ENCODE data around the gene MIAT.
"Not testable (repeated sequence)": the region's sequence is repeated elsewhere in the genome, so short reads cannot be mapped to it uniquely, and the experiment has no call there.

MIAT gene

GRCh38 chr22:26656891-26657851 is at the start of gene MIAT:
Gene MIAT (plus strand): TSS chr22:26657588.
- no peak for DNase-seq (ENCODE audit: low read depth)

- no peak for DNase-seq (ENCODE audit: low read depth)
These were observed 49.3 kb upstream of the MIAT start for GRCh38 chr22:26608129-26608528.

- no peak for DNase-seq (ENCODE audit: low read depth)
These were observed 48.1 kb upstream of the MIAT start for GRCh38 chr22:26609287-26609686.

DNA sequence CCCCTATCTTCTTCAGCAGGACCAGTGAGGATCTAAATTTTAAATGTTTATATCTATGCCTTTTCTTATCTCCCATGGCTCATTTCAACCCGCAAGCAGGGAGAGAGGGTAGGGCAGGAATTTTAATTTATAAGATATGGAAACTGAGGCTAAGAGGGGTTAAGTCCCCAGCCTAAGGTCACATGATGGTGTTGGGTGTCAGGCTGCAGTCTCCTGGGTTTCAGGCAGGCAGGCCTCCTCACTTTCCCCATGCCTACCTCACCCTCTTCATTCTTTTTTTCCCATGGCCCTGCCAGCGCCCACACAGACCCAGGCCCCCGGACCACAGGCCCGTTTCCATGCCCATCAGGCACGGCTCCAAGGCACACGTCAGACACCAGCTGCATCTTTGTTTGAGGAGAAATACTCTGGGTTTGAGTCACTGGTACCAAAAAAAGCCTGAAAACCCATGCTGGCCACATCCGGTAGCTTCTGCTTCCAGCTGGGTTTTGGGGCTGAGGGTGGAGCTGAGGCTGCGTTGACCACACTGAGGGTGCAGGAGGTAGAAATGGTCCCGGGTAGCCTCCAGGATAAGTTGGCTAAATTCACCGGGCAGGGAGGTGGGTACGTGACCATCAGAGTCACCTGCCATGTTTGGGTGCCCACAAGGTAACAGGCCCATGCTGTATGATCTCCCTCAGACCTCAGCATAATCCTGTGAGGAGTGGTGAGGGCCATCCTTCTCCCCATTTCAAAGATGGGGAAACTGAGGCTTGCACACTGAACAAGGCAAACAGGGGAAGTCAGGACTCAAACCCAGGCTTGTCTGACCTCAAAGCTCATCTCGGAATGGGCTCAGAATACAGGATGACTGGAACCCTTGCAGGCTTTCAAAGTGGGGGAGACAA is 47.1 kb upstream of the MIAT start:
- DNase-seq (ENCODE audit: low read depth): peak; percentile 85

DNA sequence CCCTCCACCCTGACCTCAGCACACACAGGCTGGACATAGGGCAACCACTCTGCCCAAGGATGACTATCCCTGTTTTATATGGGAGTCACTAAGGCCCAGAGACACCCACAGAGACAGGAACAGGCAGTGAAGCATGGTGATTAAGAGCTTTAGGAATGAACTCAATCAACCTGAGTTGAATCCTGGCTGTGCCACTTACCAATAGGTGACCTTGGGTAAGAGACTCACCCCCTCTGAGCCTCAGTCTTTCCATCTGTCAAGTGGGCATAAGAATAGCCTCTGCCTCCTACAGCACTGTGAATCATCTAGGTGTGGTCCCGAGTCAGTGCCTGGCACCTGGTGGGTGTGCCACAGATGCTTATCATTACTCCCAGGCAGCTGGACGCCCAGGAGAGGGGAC is 46.4 kb upstream of the MIAT start:
- peak; percentile 38 for DNase-seq (ENCODE audit: low read depth)

DNA sequence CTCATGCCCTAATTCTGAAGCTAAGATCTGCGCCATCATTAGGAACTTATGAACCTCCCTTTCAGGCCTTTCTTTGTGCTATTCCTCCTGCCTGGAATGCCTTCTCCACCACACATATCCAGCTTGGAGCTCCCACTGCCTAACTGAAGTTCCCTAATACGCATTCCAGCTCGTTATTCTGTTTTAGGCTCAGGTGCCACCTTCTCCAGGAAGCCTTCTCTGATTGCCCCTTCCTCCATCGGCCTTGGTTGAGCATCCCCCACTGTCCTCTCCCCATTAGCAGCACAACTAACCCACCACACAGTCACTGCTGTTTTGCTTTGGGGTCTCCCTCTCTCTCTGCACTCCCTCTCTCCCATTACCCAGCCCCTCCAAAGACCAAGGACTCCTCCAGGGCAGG is 44.7 kb upstream of the MIAT start:
- DNase-seq (ENCODE audit: low read depth): no peak

DNA sequence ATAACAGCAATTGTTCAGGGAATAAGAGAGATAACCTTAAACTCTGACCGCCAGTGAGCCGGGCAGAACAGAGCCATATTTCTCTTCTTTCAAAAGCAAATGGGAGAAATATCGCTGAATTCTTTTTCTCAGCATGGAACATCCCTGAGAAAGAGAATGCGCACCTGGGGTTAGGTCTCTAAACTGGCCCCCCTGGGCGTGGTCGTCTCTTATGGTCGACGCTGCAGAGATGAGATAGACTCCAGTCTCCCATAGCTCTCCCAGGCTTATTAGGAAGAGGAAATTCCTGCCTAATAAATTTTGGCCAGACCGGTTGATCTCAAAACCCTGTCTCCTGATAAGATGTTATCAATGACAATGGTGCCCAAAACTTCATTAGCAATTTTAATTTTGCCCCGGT is 43.6 kb upstream of the MIAT start:
- DNase-seq (ENCODE audit: low read depth): not testable (repeated sequence)

DNA sequence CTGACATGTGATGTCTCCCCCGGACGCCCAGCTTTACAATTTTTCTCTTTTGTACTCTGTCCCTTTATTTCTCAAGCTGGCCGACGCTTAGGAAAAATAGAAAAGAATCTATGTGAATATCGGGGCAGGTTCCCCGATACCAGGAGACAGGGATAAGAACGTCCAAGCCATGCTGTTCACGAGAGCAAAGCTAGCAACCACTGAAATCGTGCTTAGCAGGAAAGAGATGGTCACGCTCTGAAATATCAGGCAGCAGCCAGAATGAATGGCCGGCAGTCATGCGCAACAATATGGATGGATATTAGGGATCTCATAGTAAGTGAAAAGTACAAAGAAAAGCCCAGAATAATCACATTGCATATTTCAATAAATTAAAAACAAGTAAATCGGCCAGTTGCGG is 43.1 kb upstream of the MIAT start:
- no peak for DNase-seq (ENCODE audit: low read depth)

- no peak for DNase-seq (ENCODE audit: low read depth)
These were observed 42.2 kb upstream of the MIAT start for GRCh38 chr22:26615149-26615548.

- DNase-seq (ENCODE audit: low read depth): no peak
These were observed 41.5 kb upstream of the MIAT start for GRCh38 chr22:26615830-26616435.

DNA sequence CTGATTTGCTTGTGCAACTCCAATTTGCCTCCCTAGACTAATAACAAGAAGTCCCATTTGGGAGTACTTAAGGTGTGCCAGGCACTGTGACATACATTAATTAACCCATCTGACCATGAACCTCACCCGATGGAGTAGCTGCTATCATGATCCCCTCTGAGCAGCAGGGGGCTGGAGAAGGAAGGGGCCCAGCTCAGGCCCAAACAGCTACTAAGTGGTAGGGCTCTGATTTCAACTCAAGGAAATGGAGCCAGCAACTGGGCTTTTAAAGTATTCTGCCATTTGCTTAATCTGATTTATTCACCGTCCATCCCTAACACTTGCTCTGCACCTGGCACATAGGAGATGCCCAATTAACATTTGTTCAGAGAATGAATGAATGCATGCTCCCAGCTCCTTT is 40.7 kb upstream of the MIAT start:
- no peak for DNase-seq (ENCODE audit: low read depth)

DNA sequence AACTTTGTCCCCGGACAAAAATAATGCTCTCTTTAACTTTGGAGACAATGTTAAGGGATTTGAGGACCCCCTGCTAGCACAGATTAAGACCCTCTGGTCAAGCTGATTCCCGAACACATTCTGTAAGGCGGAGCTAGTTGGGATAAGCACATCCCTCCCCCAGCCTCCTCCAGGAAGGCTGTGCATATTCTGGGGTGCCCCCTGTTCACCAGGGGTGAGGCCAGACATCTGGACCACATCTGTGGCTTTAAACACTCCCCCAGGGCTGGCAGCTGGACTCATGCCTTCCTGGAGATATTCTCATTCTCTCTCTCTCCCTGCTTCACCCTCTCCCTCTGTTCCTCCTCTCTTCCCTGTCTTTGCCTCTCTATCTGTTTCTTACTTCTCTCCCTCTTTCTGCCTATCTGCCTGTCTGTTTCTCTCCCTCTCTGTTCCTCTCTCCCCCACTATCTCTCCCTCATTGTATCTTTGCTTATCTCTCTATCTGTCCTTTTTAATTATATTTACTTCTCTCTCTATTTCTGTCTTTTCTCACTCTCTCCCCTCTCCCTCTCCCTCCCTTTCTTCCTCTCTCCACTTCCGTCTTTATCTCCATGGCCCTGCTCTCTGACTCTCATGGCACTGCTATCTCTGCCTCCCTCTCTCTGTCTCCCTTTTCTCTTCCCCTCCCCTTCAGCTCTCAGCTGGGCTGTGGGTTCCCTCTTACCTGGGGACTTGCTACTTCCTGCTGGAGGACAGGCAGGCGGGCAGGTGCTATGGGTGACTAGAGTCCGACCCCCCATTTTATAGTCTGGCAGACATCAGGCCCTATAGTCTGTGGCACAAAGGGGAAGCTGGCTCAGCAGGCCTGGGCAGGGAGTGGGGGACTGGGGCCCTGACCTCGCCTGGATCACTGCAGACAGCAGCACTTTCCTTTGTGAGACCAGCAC is 39.9 kb upstream of the MIAT start, which contains the start of gene CRYBB1:
TSS of gene CRYBB1 (minus strand) at position 757 of the 929 bp plus-strand sequence. CDS start 1,708 bp downstream, outside the sequence.
- no peak for DNase-seq (ENCODE audit: low read depth)

- DNase-seq (ENCODE audit: low read depth): no peak
These were observed 38.9 kb upstream of the MIAT start for GRCh38 chr22:26618455-26618854.

DNA sequence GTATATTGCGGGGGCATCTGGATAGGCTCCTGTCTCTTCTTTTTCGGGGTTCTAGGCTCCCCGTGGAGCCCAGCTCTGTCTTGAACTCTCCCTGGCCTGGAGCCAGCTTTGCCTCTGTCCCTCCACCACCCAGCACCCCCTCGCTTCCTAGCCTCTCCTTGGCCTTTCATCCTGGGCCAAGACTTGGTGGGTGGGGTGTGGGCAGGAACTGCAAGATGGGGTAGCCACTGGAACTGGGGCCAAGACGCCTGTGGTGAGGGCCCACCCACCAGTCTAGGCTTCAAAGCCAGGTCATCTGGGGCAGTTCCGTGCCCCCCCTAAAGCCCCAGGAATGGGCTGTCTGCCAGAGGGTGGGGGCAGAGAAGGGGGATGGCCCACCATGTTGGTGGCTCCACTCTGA is 37.9 kb upstream of the MIAT start:
- DNase-seq (ENCODE audit: low read depth): no peak

DNA sequence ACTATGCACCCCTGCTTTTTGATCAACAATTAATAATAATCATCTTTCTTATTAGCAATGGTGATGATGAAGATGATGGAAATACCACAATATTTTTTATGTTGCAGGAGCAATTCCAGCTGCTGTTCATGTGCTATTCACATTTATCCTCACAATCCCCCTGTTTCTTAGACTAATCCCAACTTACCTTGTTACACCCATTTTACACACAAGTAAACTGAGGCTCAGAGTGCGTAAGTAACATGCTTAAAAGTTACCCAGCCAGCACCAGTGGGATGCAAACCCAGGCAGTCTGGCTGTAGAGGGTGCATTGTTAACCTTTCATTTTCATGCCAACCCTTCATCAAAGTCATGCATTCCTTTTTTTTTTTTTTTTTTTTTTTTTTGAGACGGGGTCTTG is 37.2 kb upstream of the MIAT start:
- DNase-seq (ENCODE audit: low read depth): no peak

GRCh38 chr22:26621663-26622062 is 35.7 kb upstream of the MIAT start, which contains the start of gene CRYBA4:
Gene CRYBA4 (plus strand): TSS chr22:26621963. CDS start chr22:26622597, 634 bp downstream.
- DNase-seq (ENCODE audit: low read depth): no peak

DNA sequence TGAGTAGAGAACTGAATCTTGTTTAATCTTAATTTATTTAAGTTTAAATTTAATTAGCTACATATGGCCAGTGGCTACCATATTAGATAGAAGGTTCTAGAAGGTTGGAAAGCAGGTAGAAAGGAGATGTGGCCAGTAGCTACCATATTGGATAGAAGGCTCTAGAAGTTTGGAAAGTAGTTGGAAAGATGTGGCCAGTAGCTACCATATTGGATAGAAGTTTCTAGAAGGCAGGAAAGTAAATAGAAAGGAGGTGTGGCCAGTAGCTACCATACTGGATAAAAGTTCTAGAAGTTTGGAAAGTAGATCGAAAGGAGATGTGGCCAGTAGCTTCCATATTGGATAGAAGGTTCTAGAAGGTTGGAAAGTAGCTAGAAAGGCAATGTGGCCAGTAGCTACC is 33.4 kb upstream of the MIAT start:
- DNase-seq (ENCODE audit: low read depth): no peak

DNA sequence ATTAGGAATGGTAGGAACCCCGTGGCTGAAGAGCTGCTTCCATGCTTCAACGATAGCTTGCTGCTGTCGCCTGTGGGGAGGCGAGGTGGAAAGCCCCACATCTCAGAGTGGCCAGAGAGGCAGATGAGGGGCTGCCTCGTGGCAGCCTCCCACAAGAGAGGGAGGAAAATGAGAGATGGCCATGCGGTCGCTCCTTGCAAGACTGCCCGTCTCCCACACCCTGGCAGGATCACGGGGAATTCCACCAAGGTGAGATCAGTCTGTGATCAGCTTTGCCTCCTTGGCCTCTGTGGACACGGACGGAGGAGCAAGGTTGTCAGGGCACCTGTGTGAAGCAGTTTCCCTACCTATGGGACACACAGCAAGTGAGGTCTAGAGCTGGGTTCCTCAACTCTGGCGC is 32.6 kb upstream of the MIAT start:
- DNase-seq (ENCODE audit: low read depth): no peak

DNA sequence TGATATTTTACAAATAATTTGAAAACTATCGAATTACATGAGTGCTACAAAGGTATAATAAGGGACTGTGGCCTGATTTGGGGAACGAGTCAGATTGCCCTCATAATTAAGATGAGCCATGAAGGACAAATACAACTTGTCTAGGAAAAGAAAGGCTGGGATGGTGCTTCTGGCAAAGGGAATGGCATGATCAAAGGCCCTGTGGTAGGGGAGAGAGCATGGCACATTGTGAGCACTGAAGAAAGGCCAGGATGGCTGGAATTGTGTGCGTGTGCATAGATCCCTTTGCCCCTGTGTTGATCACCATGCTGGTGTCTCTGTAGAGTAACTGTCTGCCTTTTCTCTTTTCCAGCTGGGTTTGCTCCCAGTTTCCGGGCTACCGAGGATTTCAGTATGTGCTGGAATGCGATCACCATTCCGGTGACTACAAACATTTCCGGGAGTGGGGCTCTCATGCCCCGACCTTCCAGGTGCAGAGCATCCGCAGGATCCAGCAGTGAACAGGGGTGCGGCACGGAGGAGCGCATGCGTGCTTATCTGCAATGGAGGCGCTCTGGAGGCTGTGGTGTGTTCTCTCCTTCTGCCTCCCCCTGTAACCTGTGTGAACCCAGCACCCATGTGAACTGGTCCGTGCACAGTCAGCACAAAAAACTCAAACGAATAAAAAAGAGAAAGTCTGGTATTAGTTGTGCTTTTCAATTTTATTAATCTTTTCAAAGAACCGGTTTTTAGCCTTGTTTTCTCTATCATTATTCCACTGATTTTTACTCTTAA is 27.2 kb upstream of the MIAT start:
- no peak for DNase-seq (ENCODE audit: low read depth)

- no peak for DNase-seq (ENCODE audit: low read depth)
These were observed 26.1 kb upstream of the MIAT start for GRCh38 chr22:26631282-26631681.

Measured in HS-5 (cell line).